Lower leg skin (tissue), 4 donors: ENCODE data around the gene TRIO. TPM values are rescaled to one million over a fixed set of nuclear protein-coding genes. Genes with fewer than 3 reads are reported as not detected.
A peak's percentile ranks its signal among the peaks of the same experiment; 100 is the strongest.

Experiments
- DNase-seq, 2 donors: peaks; one replicate each; pipeline ENCODE4 v3.0.0-alpha.2; 2019; ENCODE audit warnings: low spot score in 2 of 2
- H3K4me3 ChIP-seq: fragments of 200-600 bp; sonication (generic); 2 replicates; pipeline ENCODE4 v1.5.1; 2017; ENCODE audit warnings: mild to moderate bottlenecking, low read depth; ENCODE audit not compliant: poor library complexity, severe bottlenecking
- CTCF ChIP-seq, 3 donors: fragments of 450-650 bp; IDR thresholded peaks; one replicate each; pipeline ENCODE4 v1.5.1; 2016; ENCODE audit warnings: antibody characterized with exemption in 3 of 3, mild to moderate bottlenecking in 3 of 3, moderate library complexity in 2 of 3
- POLR2A ChIP-seq, 2 donors: fragments of 450-650 bp; IDR thresholded peaks; one replicate each; pipeline ENCODE4 v1.6.1; 2016 to 2017; ENCODE audit warnings: antibody characterized with exemption in 2 of 2, mild to moderate bottlenecking in 1 of 2, moderate library complexity in 1 of 2
- WGBS, 2 donors: methylation state at CpG; one replicate each; pipeline ENCODE4 v1.1.5; 2018; 5-methylcytosine and 5-hydroxymethylcytosine counted together
- intact Hi-C: fragments of 100-400 bp; cut with DNase I; formaldehyde crosslinking; loops from one replicate; pipeline ENCODE4 v1.15.0; 2023; ENCODE audit warnings: low total_unique reads
- total RNA-seq, 4 donors: library from RNA; depleted of rRNA; stranded (reverse); fragments of >200 nt; gene quantifications; one replicate each; pipeline ENCODE4 v1.1.0, GENCODE V29; 2016

The TRIO gene
- total RNA-seq, 4 donors from 2014 or later, result 47.8 to 101 (median 64.5) TPM

DNA sequence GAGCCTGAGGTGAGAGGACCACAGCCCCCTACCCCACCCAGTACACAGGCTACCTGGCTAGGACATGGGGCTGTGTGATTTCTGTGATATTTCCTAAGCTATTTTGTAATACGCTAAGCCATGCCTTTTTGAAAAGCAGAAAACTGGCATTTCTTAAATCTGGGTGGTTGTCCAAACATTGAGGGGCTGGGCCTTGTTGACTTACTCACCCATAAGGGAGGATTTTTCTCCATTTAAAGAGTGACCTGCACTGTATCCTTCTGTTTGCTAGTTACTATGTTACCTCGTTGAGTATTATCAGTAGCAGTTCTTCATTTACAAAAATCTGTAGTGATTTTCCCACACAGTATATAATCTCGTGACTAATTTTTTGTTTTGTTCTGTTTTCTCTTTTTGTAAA, 321.0 kb downstream of the TRIO start:
- TF ChIP-seq POLR2A (IDR thresholded peaks at IDR 0.05) (no peak), CTCF (IDR thresholded peaks at IDR 0.05) (no peak)
- intact Hi-C loops, result no loop called here
- H3K4me3 ChIP-seq, result no peak overlapping the region
- no peak for DNase-seq
- WGBS, 2 donors, result 81 to 82% methylated on average over 3 of the region's 3 CpGs

DNA sequence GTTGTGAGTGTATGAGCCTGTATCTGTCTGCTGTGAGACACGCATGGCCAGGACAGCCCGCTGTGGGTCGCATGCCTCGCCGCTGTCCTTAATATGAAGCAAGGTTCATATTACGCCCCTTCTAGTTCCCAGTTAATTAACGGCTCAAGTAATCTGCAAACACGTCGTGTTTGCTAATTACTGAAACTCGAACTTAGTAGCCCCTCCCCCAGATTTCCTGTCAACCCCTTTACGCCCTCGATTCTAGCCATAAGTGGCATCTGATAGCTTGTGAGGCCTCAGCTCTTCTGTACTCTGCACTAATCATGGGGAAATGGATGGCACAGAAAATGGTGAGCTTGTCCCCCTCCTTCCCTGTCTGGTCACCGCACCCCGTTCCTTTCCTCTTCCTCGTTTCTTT, 321.5 kb downstream of the TRIO start:
- intact Hi-C loops, result no loop called here
- WGBS, 2 donors, result 89 to 91% methylated on average over 15 of the region's 15 CpGs
- DNase-seq, result no peak
- TF ChIP-seq CTCF (IDR thresholded peaks at IDR 0.05) (no peak), POLR2A (IDR thresholded peaks at IDR 0.05) (no peak)
- no peak overlapping the region for H3K4me3 ChIP-seq

GRCh38 chr5:14465116-14465515, 322.0 kb downstream of the TRIO start:
- DNase-seq, result no peak
- intact Hi-C loops, result no loop called here
- 76 to 78% methylated on average over 4 of the region's 4 CpGs for WGBS, 2 donors
- TF ChIP-seq CTCF (IDR thresholded peaks at IDR 0.05) (no peak), POLR2A (IDR thresholded peaks at IDR 0.05) (no peak)
- no peak overlapping the region for H3K4me3 ChIP-seq

DNA sequence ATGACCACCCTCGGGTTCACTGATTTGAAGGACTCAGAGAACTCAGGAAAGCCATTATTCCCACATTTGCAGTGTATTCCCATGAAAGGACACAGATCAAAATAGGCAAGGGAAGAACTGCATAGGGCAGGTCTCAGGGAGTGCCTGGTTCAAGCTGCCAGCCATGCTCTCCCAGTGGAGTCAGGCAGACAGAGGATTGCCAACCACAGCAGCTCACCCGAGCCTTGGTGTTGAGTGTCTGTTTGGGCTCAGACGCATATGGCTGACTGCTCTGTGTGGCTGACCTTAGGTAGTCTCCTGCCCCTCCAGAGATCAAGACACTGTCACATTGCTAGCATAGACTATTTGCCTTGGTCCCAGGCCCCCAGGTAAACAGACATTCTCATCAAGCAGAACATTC, 322.6 kb downstream of the TRIO start:
- no peak overlapping the region for H3K4me3 ChIP-seq
- 86 to 90% methylated on average over 3 of the region's 3 CpGs for WGBS, 2 donors
- TF ChIP-seq CTCF (IDR thresholded peaks at IDR 0.05) (no peak), POLR2A (IDR thresholded peaks at IDR 0.05) (no peak)
- DNase-seq, result peak in 1 of 2 donors; percentile 67
- intact Hi-C loops, result no loop called here

DNA sequence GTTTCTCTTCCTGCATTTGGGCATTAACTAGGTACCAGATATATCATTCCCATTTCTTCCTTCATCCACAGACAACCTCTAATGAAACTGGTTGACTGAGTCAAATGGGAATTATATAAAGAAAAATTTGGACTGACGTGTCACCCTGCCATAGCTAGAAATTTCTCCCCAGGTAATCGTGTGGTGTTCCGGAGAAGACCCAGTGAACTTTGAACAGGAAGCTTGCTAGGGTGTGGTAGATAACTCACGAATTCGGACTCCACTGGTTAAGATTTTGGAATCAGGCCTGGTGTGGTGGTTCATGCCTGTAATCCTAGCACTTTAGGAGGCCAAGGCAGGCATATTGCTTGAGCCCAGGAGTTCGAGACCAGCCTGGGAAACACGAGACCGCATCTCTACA, 324.1 kb downstream of the TRIO start:
- TF ChIP-seq CTCF (IDR thresholded peaks at IDR 0.05) (no peak), POLR2A (IDR thresholded peaks at IDR 0.05) (no peak)
- no peak overlapping the region for H3K4me3 ChIP-seq
- no peak for DNase-seq
- 87 to 91% methylated on average over 8 of the region's 8 CpGs for WGBS, 2 donors
- intact Hi-C loops, result no loop called here

- intact Hi-C loops, result no loop called here
- DNase-seq, result peak in 1 of 2 donors; percentile 3
Measured at GRCh38 chr5:14467886-14468285, 324.7 kb downstream of the TRIO start.

More at GRCh38 chr5:14467886-14468285, 324.7 kb downstream of the TRIO start:
- TF ChIP-seq CTCF (IDR thresholded peaks at IDR 0.05) (no peak), POLR2A (IDR thresholded peaks at IDR 0.05) (no peak)
- no peak overlapping the region for H3K4me3 ChIP-seq
- 75 to 76% methylated on average over 5 of the region's 5 CpGs for WGBS, 2 donors
